HL-60 (cell line): ENCODE results near the gene ASTN2.

Experiments
- DNase-seq, 2 experiments: peaks; one replicate each; pipeline ENCODE4 v3.0.0-alpha.2; 2010 to 2020; ENCODE audit warnings: low read depth in 1 of 2, low spot score in 1 of 2
- H3K27ac ChIP-seq: fragments of 250-450 bp; sonication (Bioruptor Pico); replicated peaks from 2 replicates; pipeline ENCODE4 v1.5.1; 2020; ENCODE audit warnings: mild to moderate bottlenecking, moderate library complexity
- H3K27me3 ChIP-seq: fragments of 250-450 bp; sonication (Bioruptor Pico); 2 replicates; pipeline ENCODE4 v1.5.1; 2021; ENCODE audit warnings: mild to moderate bottlenecking, moderate library complexity; ENCODE audit not compliant: insufficient read depth, poor library complexity, severe bottlenecking
- H3K4me3 ChIP-seq: replicated peaks from 2 replicates; pipeline ENCODE4 v1.5.1; 2011; ENCODE audit warnings: mild to moderate bottlenecking, control low read depth, low read length; ENCODE audit not compliant: insufficient read depth
- CTCF ChIP-seq: IDR thresholded peaks from one replicate; pipeline ENCODE4 v1.5.1; 2011; ENCODE audit warnings: low read length, control low read depth, inconsistent platforms; ENCODE audit not compliant: insufficient read depth
- GABPA ChIP-seq: IDR thresholded peaks from 2 replicates; pipeline ENCODE4 v1.6.1; 2012; ENCODE audit warnings: low read depth
- POLR2AphosphoS5 ChIP-seq: IDR thresholded peaks from 2 replicates; pipeline ENCODE4 v1.6.1; 2012; ENCODE audit warnings: low read depth
- REST ChIP-seq: IDR thresholded peaks from 2 replicates; pipeline ENCODE4 v1.6.1; 2012; ENCODE audit warnings: low read depth; ENCODE audit not compliant: insufficient replicate concordance
- SPI1 ChIP-seq: IDR thresholded peaks from 2 replicates; pipeline ENCODE4 v1.6.1; 2012; ENCODE audit warnings: low read depth, mild to moderate bottlenecking, borderline replicate concordance

Gene ASTN2

GRCh38 chr9:117092582-117092981, 322.3 kb downstream of the ASTN2 start:
- Histone ChIP-seq H3K27me3 (no peaks in the 10 kb centered on the region), H3K27ac (no peak overlapping the region), H3K4me3 (no peak overlapping the region)
- TF ChIP-seq REST (no peak), CTCF (no peak), POLR2AphosphoS5 (no peak), SPI1 (no peak), GABPA (no peak)
- DNase-seq = no peak

- Histone ChIP-seq H3K27ac (no peak overlapping the region), H3K27me3 (no peaks in the 10 kb centered on the region), H3K4me3 (no peak overlapping the region)
- no peak for TF ChIP-seq GABPA
- TF ChIP-seq REST = no peak
- no peak for TF ChIP-seq CTCF
- no peak for TF ChIP-seq POLR2AphosphoS5
- TF ChIP-seq SPI1 = no peak
- no peak for DNase-seq
Observed at GRCh38 chr9:117091529-117091928, 323.3 kb downstream of the ASTN2 start.

GRCh38 chr9:117088786-117089185, 326.1 kb downstream of the ASTN2 start:
- no peak overlapping the region for H3K27ac ChIP-seq
- H3K27me3 ChIP-seq = no peaks in the 10 kb centered on the region
- TF ChIP-seq SPI1 = no peak
- no peak for TF ChIP-seq POLR2AphosphoS5
- no peak for TF ChIP-seq CTCF
- TF ChIP-seq REST = no peak
- no peak for TF ChIP-seq GABPA
- DNase-seq = no peak
- H3K4me3 ChIP-seq = no peak overlapping the region
